LNCaP clone FGC (cell line): Measurements from ENCODE around the gene TNFRSF8.

Source experiments
- DNase-seq: peaks from one replicate; pipeline ENCODE4 v3.0.0-alpha.2; 2011; ENCODE audit warnings: low read depth
- H3K4me3 ChIP-seq: 2 replicates; pipeline ENCODE4 v1.5.1; 2011; ENCODE audit warnings: mild to moderate bottlenecking, low read depth, low read length, control low read depth
- CTCF ChIP-seq: IDR thresholded peaks from 2 replicates; pipeline ENCODE4 v1.5.1; 2012; ENCODE audit warnings: mild to moderate bottlenecking; ENCODE audit not compliant: control insufficient read depth, insufficient read depth; ENCODE audit errors: extremely low read depth

The TNFRSF8 gene

GRCh38 chr1:12171206-12172041 lies 108.3 kb downstream of the TNFRSF8 start:
- H3K4me3 ChIP-seq, result no peak overlapping the region
- no peak for TF ChIP-seq CTCF
- DNase-seq, result no peak

- no peak overlapping the region for H3K4me3 ChIP-seq
- TF ChIP-seq CTCF, result no peak
- no peak for DNase-seq
Observed at GRCh38 chr1:12172042-12172851, 109.1 kb downstream of the TNFRSF8 start.

- no peak for DNase-seq
- H3K4me3 ChIP-seq, result no peak overlapping the region
- TF ChIP-seq CTCF, result no peak
Observed at GRCh38 chr1:12173041-12173509, 110.0 kb downstream of the TNFRSF8 start.

GRCh38 chr1:12173631-12174121 lies 110.6 kb downstream of the TNFRSF8 start:
- no peak for DNase-seq
- no peak for TF ChIP-seq CTCF
- no peak overlapping the region for H3K4me3 ChIP-seq

GRCh38 chr1:12174924-12175810 lies 112.1 kb downstream of the TNFRSF8 start:
- no peak for DNase-seq
- H3K4me3 ChIP-seq, result no peak overlapping the region
- no peak for TF ChIP-seq CTCF

GRCh38 chr1:12176298-12177118 lies 113.4 kb downstream of the TNFRSF8 start:
- DNase-seq, result no peak
- no peak overlapping the region for H3K4me3 ChIP-seq
- no peak for TF ChIP-seq CTCF
